Ramos (cell line): ENCODE measurements around the gene PTGES.
"Not testable (repeated sequence)": the region's sequence is repeated elsewhere in the genome, so short reads cannot be mapped to it uniquely, and the experiment has no call there.

Experiments
- in situ Hi-C: fragments of 300-500 bp; cut with MboI; formaldehyde crosslinking; loops from one replicate; pipeline ENCODE4 v1.14.3; 2022; ENCODE audit warnings: low sequenced_read_pairs; ENCODE audit not compliant: unreplicated experiment

PTGES gene

DNA sequence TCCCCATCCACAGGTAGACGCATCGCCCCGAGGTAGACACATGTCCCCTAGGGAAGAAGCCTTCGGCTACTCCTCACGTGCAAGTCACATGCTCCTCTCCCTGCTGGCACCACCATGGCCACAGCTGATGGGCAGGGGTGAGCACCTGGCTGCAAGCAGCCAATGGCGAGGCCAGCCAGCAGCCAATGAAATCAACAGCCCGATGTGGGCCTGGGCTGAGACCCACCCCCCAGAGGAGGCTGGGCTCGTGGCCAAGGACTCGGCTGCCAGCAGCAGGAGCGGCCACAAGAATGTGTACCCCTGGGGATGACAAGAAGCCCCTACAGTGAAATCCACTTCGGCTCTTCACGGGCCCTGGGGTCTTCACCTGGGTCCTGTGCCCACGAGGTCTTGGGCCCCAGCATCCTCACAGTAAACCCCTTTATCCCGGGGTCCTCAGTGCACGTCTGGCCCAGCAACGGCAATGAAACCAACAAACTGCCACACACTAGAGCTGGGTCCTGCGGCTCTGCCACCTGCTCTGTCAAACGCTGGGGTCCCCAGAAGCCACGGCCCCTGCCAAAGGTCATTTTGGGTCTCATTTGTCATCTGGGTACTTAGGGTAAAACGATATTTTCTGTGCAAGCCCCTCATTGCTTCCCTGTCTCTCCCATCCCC, 22.1 kb upstream of the PTGES start:
- in situ Hi-C loops = loop anchor here (25.0 kb wide), 1 partner anchor 638 kb away; no protein-coding TSS in a partner anchor

DNA sequence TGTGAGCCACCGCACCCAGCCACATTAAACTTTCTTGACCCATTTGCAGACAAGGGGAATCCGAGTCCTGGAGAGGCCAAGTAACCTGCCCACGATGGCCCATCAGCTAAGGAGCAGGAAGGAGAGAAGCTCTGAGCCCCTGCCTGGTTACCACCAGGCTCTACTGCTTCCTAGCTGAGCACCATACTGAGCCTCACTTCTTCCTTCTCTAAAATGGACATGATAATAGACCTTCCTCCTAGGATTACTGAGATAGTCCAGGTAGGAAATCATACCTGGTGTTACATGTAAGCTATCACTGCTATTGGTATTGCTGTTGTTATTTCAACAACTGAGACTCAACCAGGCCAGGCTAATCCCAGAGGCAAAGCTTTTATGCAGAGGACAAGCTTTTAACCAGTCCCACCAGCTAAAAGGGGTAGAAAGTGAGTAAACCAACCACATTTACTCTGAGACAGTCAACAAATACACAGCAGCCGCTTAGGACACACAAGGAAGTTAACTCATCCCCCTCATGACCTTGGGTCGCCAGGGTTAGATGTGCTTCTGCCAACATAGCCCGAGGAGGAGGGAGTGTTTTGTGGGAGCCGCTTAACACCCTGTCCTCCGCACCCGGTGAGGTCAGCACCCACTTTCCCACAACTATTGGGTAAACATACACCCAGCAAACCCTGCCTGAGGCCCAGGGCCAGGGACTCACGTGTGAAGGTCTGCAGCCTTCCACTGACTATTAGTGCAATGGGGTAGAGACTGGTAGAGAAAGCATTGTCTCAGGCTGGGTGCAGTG, 20.6 kb upstream of the PTGES start:
- in situ Hi-C loops = no loop called here

DNA sequence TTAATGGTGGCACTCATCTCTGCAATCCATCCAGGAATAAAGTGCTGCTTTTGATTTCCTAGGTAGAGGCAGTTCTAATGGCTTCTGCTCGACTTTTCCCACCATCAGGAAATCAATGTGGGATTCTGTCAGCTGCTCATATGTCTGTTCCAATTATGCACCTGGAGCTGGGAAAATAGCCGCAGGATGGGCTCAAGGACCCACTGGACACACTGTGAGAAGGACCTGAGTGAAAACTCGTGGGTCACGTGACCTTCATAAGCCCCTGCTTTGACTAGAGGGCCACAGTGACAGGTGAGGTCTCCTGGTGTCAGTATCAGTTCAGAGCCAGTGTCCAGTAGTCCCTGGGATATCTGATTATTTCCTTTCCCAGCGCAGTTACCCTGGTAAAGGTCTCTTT, 17.9 kb upstream of the PTGES start:
- in situ Hi-C loops = no loop called here

DNA sequence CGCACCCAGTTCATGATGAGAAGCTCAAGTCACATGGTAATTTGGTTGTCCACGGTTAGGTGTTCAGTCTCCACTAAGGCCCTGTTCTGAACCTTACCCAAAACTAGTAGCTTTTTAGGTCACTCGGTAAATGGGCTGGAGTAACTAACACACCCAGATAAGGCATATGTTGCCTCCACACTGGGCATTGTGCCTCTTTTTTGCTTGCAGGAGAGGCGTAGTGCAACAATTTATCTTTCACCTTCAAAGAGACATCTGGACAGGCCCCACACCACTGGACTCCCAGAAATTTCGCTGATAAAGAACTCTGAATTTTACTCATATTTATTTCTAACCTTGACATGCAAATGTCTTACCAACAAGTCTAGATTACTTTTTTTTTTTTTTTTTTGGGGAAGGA, 16.8 kb upstream of the PTGES start:
- in situ Hi-C loops = no loop called here

DNA sequence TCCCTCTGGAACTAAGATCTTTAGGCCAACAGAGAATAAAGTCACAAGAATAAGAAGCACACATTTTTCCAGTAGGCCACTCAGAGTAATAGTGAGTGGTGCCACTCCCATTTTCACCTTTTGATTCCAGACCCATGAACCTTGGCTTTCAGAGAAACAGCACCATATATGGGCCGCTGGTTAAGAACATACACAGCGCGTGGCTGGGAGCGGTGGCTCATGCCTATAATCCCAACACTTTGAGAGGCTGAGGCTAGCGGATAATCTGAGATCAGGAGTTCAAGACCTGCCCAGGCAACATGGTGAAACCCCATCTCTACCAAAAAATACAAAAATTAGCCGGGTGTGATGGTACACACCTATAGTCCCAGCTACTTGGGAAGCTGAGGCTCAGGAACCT, 15.6 kb upstream of the PTGES start:
- in situ Hi-C loops = no loop called here

DNA sequence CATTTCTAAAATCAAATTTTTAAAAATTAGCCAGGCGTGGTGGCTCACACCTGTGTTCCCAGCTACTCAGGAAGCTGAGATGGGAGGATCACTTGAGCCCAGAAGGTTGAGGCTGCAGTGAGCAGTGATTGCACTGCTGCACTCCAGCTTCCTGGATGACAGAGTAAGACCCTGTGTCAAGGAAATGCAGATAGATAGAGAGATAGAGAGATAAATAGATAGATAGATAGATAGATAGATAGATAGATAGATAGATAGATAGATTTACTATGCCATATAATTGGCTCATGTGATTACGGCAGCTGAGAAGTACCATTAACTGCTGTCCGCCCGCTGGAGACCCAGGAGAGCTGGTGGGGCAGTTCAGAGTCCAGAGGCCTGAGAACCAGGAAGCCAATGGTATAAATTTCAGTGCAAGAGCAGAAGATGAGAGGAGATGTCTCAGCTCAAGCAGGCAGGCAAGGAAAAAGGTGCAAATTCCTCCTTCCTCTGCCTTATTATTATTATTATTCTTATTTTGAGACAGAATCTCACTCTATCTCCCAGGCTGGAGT, 13.0 kb upstream of the PTGES start:
- in situ Hi-C loops = no loop called here

DNA sequence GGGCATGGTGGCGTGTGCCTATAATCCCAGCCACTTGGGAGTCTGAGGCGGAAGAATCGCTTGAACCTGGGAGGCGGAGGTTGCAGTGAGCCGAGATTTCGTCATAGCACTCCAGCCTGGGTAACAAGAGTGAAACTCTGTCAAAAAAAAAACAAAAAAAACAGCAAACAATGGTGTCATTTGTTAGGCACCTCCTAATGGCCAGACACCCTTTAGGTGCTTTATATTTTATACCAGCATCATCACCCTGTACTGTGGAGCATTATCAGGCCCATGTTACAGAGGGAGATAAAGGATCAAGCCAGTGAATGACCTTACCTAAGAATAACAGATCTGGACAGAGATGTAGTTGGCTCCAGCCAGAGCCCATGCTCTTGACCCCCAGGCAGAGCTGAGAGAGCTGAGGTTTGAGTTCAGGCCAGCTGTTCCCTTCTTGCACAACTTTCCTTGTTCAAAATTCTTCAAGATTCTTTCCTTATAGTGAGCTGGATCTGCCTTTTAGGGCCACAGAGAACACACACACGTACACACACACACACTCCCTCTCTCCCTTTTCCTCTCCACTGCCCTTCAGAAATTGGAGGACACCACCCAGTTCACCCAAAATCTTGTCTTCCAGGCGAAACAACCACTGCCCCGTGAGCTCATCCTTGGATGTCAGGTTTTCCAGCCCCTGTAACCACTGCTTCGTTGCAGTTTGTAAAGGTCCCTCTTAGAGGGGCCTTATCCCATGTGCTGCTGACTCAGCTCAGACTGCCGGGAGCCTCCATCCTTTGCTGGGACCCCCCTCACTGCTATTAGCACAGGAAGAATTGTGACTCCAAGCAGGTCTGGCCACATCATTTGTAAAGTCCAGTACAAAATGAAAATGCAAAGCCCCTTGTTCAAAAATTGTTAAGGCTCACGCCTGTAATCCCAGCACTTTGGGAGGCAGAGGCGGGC, 10.4 kb upstream of the PTGES start:
- in situ Hi-C loops = no loop called here

DNA sequence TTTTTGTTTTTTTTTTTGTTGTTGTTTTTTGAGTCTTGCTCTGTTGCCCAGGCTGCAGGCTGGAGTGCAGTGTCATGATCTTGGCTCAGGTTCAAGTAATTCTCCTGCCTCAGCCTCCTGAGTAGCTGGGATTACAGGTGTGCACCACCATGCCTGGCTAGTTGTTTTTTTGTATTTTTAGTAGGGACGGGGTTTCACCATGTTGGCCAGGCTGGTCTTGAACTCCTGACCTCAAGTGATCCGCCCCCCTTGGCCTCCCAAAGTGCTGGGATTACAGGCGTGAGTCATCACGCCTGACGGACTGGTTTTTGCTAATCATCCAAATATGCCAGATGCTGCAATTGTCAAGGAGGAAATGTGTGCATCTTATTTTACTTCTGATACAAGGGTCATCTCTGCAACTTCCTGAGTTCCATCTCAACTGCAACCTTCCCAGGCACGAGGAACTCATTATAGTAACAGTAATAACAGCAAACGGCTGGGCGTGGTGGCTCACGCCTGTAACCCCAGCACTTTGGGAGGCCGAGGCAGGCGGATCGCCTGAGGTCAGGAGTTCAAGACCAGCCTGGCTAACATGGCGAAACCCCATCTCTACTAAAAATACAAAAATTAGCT, 9.6 kb upstream of the PTGES start:
- in situ Hi-C loops = not testable (repeated sequence)

DNA sequence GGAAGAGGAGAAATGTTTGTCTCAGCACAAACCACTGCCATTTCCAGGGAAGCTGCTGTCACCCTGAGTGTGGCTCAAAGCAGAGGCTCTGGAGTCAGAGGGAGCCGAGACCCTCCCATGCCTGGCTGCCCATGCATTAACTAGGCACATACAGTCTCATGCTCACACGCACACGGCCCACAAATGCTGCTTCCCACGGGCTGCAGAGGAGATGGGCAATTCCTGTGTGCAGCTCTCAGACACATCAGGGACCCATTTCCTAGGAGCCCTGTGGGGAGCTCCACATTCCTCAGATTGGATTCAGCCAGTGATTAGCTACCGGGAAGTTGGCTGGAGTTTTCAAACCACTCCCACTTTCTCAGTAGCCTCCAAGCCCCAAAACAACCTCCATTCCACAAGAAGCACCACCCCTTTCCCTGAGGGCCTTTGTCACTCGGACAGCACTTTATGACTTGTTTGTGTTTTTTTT, 9.1 kb upstream of the PTGES start:
- in situ Hi-C loops = no loop called here

DNA sequence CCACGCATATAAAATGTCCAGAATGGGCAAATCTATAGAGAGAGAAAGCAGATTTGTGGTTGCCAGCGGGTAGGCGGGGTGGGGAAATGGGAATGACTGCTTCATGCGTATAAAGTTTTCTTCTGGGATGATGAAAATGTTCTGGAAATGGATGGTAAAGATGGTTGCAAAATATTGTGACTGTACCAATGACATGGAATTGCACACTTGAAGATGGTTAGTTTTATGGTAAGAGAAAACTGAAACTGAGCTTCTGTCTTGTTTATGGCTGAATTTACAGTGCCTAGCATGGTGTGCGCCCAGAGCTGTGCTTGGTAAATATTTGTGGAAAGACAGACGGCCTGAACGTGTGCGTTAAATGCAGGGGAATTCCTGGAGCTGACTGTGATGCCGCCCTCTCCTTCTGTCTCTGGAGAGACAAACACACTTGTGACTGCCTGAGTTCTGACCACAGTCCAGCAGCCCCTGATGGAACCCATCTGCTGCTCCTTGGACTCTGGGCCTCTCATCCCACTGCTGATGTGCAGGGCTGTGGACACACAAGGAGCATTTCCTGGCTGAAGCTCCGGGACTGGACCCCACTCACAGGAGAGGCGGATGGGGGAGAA, 8.6 kb upstream of the PTGES start:
- in situ Hi-C loops = no loop called here

DNA sequence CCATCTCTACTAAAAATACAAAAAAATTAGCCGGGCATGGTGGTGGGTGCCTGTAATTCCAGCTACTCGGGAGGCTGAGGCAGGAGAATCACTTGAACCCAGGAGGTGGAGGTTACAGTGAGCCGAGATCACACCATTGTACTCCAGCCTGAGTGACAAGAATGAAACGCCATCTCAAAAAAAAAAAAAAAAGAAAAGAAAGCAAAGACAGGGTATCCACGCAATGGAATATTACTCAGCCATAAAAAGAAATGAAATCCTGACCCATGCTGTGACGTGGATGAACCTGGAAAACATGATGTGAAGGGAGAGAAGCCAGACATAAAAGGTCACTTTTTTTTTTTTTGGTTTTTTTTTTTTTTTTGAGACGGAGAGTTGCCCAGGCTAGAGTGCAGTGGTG, 7.9 kb upstream of the PTGES start:
- in situ Hi-C loops = not testable (repeated sequence)

DNA sequence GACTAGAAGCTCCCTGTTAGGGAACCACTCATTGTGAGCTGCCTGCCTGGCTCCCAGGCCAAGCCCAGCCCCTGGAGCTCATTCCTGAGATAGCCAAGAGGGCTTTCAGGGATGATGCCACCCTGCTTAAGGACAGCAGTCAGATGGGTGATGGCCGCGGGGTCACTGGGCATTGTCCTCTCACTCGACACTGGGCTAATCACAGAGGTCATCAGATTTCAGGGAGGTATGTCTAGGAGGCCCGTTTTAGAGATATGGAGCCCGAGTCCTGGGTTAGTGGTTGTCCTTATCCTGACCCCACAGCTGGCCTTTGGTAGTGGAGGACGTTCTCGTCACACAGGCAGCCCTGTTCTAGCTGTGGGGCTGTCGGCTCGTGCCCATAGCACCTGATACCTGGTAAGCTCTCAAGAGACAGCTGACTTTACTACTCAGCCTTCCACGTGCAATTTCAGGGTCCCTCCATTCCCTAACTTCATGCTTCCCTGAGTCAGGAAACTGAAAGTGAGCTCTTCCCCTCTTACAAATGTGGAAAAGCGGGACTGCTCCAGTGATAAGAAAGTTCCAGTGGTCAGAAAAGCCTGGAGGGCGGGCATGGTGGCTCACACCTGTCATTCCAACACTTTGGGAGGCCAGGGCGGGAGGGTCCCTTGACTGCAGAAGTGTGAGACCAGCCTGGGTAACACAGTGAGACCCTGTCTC, 7.1 kb upstream of the PTGES start:
- in situ Hi-C loops = no loop called here

DNA sequence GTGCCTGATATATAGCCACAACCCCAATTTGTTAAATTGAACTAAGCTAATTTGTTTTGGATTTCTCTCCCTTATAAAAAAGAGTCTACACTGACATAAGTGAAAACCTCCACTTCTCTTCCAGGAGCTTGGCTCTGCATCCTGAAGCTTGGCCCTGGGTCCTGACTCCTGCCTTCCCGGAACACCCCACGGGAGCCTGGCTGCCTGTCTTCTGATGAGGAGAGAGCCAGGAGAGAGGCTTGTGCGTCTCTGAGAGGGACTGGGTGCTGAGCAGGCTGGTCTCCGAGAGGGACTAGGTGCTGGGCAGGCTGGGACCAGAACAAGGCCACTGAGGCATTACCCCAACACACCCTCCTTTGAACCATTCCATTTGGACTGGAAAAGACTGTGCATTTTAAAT, 6.5 kb upstream of the PTGES start:
- in situ Hi-C loops = no loop called here

DNA sequence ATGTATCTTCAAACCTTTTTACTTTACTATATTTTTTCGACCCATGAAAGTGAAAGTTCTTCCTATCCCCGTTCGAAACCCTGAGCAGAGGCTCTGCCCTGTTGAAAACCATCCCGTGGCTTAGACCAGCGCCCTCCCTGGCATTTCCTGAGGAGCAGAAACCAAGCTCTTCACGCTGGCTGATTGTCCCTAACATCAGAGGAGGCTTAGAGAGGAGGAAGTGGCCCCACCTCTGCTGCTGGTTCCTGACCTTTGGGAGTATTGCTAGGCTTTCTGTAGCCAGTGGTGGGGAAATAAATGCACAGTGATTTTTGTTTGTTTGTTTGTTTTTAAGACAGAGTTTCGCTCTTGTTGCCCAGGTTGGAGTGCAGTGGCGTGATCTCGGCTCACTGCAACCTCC, 4.2 kb upstream of the PTGES start:
- in situ Hi-C loops = no loop called here

DNA sequence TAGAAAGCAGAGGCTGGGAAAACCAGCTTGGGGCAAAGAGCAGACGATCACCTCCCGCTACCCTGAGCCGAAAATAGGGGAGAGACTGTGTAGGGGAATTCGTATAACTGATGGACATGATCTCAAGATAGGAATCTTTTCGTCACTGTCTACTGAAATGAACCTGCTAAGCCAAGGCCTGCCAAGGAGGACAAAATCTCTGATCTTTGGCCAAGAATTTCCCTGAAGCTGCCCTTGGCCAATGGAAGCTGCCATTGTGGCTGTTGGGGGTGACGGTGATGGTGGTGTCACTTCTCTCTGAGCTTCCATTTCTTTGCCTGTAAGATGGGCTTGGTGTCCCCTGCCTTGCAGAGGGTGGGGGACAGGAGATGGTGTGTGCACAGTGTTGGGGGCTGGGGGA, 3.3 kb upstream of the PTGES start:
- in situ Hi-C loops = no loop called here

DNA sequence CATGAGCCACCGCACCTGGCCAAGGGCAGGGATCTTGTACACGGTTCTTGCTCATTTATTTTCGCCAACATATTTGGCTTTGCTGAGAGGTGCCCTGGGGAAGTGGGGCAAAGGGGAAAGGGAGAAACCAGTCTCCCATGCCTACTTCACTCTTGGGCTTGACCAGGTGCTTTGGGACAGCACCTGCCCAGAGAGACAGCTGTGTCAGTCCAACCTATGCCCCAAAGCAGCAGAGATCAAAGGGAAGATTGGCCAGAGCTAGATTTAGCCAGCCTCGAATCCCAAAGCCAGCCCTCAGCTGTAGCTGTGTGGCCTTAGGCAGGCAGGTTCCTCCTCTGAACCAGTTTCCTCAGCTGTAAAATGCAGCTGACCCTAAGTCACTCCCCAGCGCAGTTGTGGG, 2.3 kb upstream of the PTGES start:
- in situ Hi-C loops = no loop called here

DNA sequence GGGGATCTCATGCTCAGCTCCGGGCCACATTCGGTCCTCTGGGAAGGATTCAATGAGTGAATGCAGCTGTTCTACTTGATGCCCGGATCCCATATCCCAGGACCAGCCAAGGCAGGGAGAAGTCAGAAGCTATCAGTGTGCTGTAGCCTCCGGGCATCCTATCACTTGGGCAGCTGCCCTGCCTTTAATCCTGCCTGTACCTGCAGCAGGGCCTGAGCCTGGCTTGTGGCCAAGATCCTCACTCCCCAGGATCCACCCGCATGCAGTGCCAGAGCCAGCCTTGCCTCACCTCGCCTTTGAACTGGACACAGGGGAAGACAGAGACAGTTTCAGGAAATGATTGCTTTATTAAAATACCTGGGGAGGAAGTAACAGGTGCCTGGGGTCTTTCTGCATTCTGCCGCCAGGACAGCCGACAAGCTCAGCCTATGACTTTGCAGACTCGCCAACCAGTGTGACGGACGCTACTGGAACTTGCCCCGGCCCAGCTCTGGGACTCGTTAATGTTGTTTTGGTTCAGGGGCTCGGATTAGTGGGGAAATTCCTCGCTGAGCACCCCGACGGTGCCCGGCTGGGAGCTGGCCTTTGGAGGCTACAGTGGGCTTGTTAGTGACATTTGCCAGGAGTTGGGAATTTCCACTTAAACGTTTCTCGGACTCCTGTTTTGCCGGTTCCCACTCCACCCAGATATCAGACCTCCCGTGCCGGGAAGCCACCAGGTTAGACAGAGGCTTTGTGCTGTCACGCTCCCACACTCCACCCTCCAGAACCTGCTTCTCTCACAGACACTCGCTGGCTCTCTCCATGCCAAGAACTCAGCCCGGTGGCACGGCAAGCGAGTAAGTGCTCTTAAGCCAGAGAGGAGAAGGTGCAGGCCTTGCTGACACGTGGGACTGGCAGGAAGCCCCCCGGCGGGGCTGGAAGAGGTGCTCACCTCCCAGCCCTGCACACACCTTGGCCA, 721 bp downstream of the PTGES start:
- in situ Hi-C loops = no loop called here
